Naive B cell (primary cell): ENCODE results near the gene RNPC3. TPM values are rescaled to one million over a fixed set of nuclear protein-coding genes. Genes with fewer than 3 reads are reported as not detected.
A peak's percentile ranks its signal among the peaks of the same experiment; 100 is the strongest.

ENCODE experiments used
- ATAC-seq, 2 donors: fragments of 150-1000 bp; cut with Tn5 transposase; 2 replicates each; pipeline ENCODE4 v1.10.0; 2021; ENCODE audit warnings: low read depth in 2 of 2, mild to moderate bottlenecking in 2 of 2, moderate library complexity in 2 of 2
- DNase-seq: peaks from one replicate; pipeline ENCODE4 v3.0.0; 2022
- H3K27ac Mint-ChIP-seq, 6 donors: one replicate each; pipeline ENCODE4 v1.8.0; 2020 to 2022; ENCODE audit warnings: mild to moderate bottlenecking in 6 of 6, mixed read lengths in 6 of 6, moderate library complexity in 5 of 6, inconsistent platforms in 2 of 6
- H3K27me3 Mint-ChIP-seq, 3 donors: one replicate each; pipeline ENCODE4 v1.8.0; 2021 to 2022; ENCODE audit warnings: mixed read lengths in 3 of 3, mild to moderate bottlenecking in 1 of 3
- H3K36me3 Mint-ChIP-seq, 2 donors: one replicate each; pipeline ENCODE4 v1.8.0; 2020 to 2022; ENCODE audit warnings: mixed read lengths in 2 of 2, inconsistent platforms in 1 of 2, mild to moderate bottlenecking in 1 of 2
- H3K4me1 Mint-ChIP-seq, 3 donors: one replicate each; pipeline ENCODE4 v1.8.0; 2020 to 2022; ENCODE audit warnings: mixed read lengths in 3 of 3, inconsistent platforms in 1 of 3, mild to moderate bottlenecking in 1 of 3, moderate library complexity in 1 of 3
- H3K4me3 Mint-ChIP-seq, 8 donors: one replicate each; pipeline ENCODE4 v1.8.0; 2020 to 2022; ENCODE audit warnings: mild to moderate bottlenecking in 8 of 8, mixed read lengths in 8 of 8, moderate library complexity in 8 of 8, inconsistent platforms in 2 of 8
- H3K9me3 Mint-ChIP-seq, 7 donors: one replicate each; pipeline ENCODE4 v1.8.0; 2020 to 2022; ENCODE audit warnings: mixed read lengths in 7 of 7, mild to moderate bottlenecking in 5 of 7, inconsistent platforms in 2 of 7, moderate library complexity in 1 of 7
- polyA plus RNA-seq, 6 donors: library from polyadenylated mRNA; unstranded; fragments of 300-500 nt; fragmentation: Illumina TruSeq; gene quantifications; one replicate each; pipeline ENCODE4 v1.2.3, GENCODE V29; 2021; ENCODE audit warnings: low read depth in 6 of 6

RNPC3 gene
- polyA plus RNA-seq, result 10 to 100 TPM in 5 of 6 donors, 1 to 10 TPM in 1; 8.1 to 29.8 (median 24.8) TPM

- Mint-ChIP-seq H3K4me3 (peak within 1 kb of the TSS; percentile 96 to 100 (median 100)), H3K4me1 (peaks cover 27 to 42% (median 42%) of the 10 kb centered on the region in 3 donors), H3K27me3 (no peaks in the 10 kb centered on the region), H3K9me3 (no peaks in the 10 kb centered on the region), H3K36me3 (peaks cover 10 to 16% of the 10 kb centered on the region in 2 donors), H3K27ac (peak within 1 kb of the TSS; percentile 98 to 99 (median 99))
- peak; percentile 86 for DNase-seq
- peak; percentile 78 to 81 for ATAC-seq
Observed at GRCh38 chr1:103525607-103526507, at the start of gene RNPC3. Gene RNPC3 (plus strand): TSS chr1:103525699. CDS start chr1:103526071, 372 bp downstream.

GRCh38 chr1:103477101-103477500, 48.4 kb upstream of the RNPC3 start:
- Mint-ChIP-seq H3K27ac (no peak overlapping the region), H3K27me3 (peaks cover 0 to 4% (median 0%) of the 10 kb centered on the region in 3 donors), H3K4me3 (no peak overlapping the region), H3K36me3 (no peaks in the 10 kb centered on the region), H3K9me3 (peaks cover 0 to 2% (median 0%) of the 10 kb centered on the region in 7 donors), H3K4me1 (no peaks in the 10 kb centered on the region)
- ATAC-seq, result no peak
- DNase-seq, result no peak

- ATAC-seq (no peak), DNase-seq (no peak)
- Mint-ChIP-seq H3K9me3 (peaks cover 0 to 10% (median 3%) of the 10 kb centered on the region in 7 donors), H3K27ac (no peak overlapping the region), H3K4me1 (no peaks in the 10 kb centered on the region), H3K27me3 (peaks cover 10 to 12% (median 11%) of the 10 kb centered on the region in 3 donors), H3K36me3 (peaks cover 0 to 5% of the 10 kb centered on the region in 2 donors), H3K4me3 (no peak overlapping the region)
Observed at GRCh38 chr1:103489935-103490334, 35.6 kb upstream of the RNPC3 start.

GRCh38 chr1:103492003-103492625, 33.4 kb upstream of the RNPC3 start:
- Mint-ChIP-seq H3K27ac (no peak overlapping the region), H3K9me3 (peaks cover 0 to 5% (median 0%) of the 10 kb centered on the region in 7 donors), H3K27me3 (peaks cover 11 to 16% (median 12%) of the 10 kb centered on the region in 3 donors), H3K4me3 (no peak overlapping the region), H3K4me1 (no peaks in the 10 kb centered on the region), H3K36me3 (peaks cover 0 to 5% of the 10 kb centered on the region in 2 donors)
- DNase-seq (no peak), ATAC-seq (no peak)

GRCh38 chr1:103496014-103496635, 29.4 kb upstream of the RNPC3 start:
- H3K36me3 Mint-ChIP-seq, result peaks cover 0 to 5% of the 10 kb centered on the region in 2 donors
- no peak for ATAC-seq
- H3K27me3 Mint-ChIP-seq, result peaks cover 11 to 16% (median 12%) of the 10 kb centered on the region in 3 donors
- H3K4me1 Mint-ChIP-seq, result no peaks in the 10 kb centered on the region
- DNase-seq, result no peak
- H3K9me3 Mint-ChIP-seq, result peaks cover 0 to 5% (median 0%) of the 10 kb centered on the region in 7 donors
- no peak overlapping the region for H3K4me3 Mint-ChIP-seq
- H3K27ac Mint-ChIP-seq, result no peak overlapping the region

GRCh38 chr1:103497404-103497803, 28.1 kb upstream of the RNPC3 start:
- Mint-ChIP-seq H3K4me1 (no peaks in the 10 kb centered on the region), H3K27me3 (peaks cover 11 to 16% (median 12%) of the 10 kb centered on the region in 3 donors), H3K27ac (no peak overlapping the region), H3K4me3 (peak overlapping the region in 1 of 8 donors; percentile 36), H3K9me3 (peaks cover 0 to 5% (median 0%) of the 10 kb centered on the region in 7 donors), H3K36me3 (peaks cover 0 to 5% of the 10 kb centered on the region in 2 donors)
- DNase-seq (no peak), ATAC-seq (no peak)

- Mint-ChIP-seq H3K4me3 (no peak overlapping the region), H3K9me3 (peaks cover 0 to 6% (median 0%) of the 10 kb centered on the region in 7 donors), H3K27me3 (no peaks in the 10 kb centered on the region), H3K36me3 (peaks cover 0 to 9% of the 10 kb centered on the region in 2 donors), H3K27ac (peak overlapping the region in 2 of 6 donors; percentile 22 to 59), H3K4me1 (peaks cover 0 to 5% (median 0%) of the 10 kb centered on the region in 3 donors)
- DNase-seq (no peak), ATAC-seq (no peak)
Observed at GRCh38 chr1:103509250-103509649, 16.2 kb upstream of the RNPC3 start.

- no peak overlapping the region for H3K4me3 Mint-ChIP-seq
Observed at GRCh38 chr1:103513711-103514110, 11.8 kb upstream of the RNPC3 start.

GRCh38 chr1:103514920-103515503, 10.5 kb upstream of the RNPC3 start:
- Mint-ChIP-seq H3K4me3 (no peak overlapping the region), H3K4me1 (peaks cover 0 to 3% (median 2%) of the 10 kb centered on the region in 3 donors), H3K36me3 (peaks cover 0 to 9% of the 10 kb centered on the region in 2 donors), H3K27ac (no peak overlapping the region), H3K27me3 (no peaks in the 10 kb centered on the region), H3K9me3 (peaks cover 0 to 6% (median 0%) of the 10 kb centered on the region in 7 donors)
- ATAC-seq (peak; percentile 73 to 91), DNase-seq (peak; percentile 36)

More at GRCh38 chr1:103513711-103514110, 11.8 kb upstream of the RNPC3 start:
- H3K27me3 Mint-ChIP-seq, result no peaks in the 10 kb centered on the region
- peaks cover 0 to 7% (median 3%) of the 10 kb centered on the region in 3 donors for H3K4me1 Mint-ChIP-seq
- no peak for ATAC-seq
- H3K27ac Mint-ChIP-seq, result peak overlapping the region in 1 of 6 donors; percentile 16
- peaks cover 0 to 6% (median 0%) of the 10 kb centered on the region in 7 donors for H3K9me3 Mint-ChIP-seq
- peaks cover 0 to 9% of the 10 kb centered on the region in 2 donors for H3K36me3 Mint-ChIP-seq
- DNase-seq, result no peak

- Mint-ChIP-seq H3K27ac (peak overlapping the region in 2 of 6 donors; percentile 43 to 45), H3K4me1 (peaks cover 0 to 3% (median 2%) of the 10 kb centered on the region in 3 donors), H3K4me3 (no peak overlapping the region), H3K36me3 (peaks cover 0 to 7% of the 10 kb centered on the region in 2 donors), H3K9me3 (peaks cover 0 to 4% (median 0%) of the 10 kb centered on the region in 7 donors), H3K27me3 (no peaks in the 10 kb centered on the region)
- DNase-seq (no peak), ATAC-seq (no peak)
Observed at GRCh38 chr1:103516283-103516682, 9.2 kb upstream of the RNPC3 start.

GRCh38 chr1:103516693-103517092, 8.8 kb upstream of the RNPC3 start:
- no peak for ATAC-seq
- H3K27me3 Mint-ChIP-seq, result no peaks in the 10 kb centered on the region
- peaks cover 0 to under 1% (median 0%) of the 10 kb centered on the region in 7 donors for H3K9me3 Mint-ChIP-seq
- H3K36me3 Mint-ChIP-seq, result peaks cover 0 to 2% of the 10 kb centered on the region in 2 donors
- H3K27ac Mint-ChIP-seq, result peak overlapping the region in 2 of 6 donors; percentile 34 to 46
- H3K4me3 Mint-ChIP-seq, result no peak overlapping the region
- peaks cover 0 to 3% (median 2%) of the 10 kb centered on the region in 3 donors for H3K4me1 Mint-ChIP-seq
- no peak for DNase-seq

- DNase-seq (no peak), ATAC-seq (no peak)
- Mint-ChIP-seq H3K27ac (peak overlapping the region in 2 of 6 donors; percentile 48 to 55), H3K9me3 (no peaks in the 10 kb centered on the region), H3K27me3 (no peaks in the 10 kb centered on the region), H3K36me3 (no peaks in the 10 kb centered on the region), H3K4me1 (peaks cover 0 to 3% (median 2%) of the 10 kb centered on the region in 3 donors), H3K4me3 (no peak overlapping the region)
Observed at GRCh38 chr1:103517380-103518047, 8.0 kb upstream of the RNPC3 start.
